KMS-11 (cell line): ENCODE data around the gene FBLIM1.
"Not testable (repeated sequence)": the region's sequence is repeated elsewhere in the genome, so short reads cannot be mapped to it uniquely, and the experiment has no call there.

Experiments used
- H2AFZ ChIP-seq: fragments of 200-600 bp; sonication (generic); 2 replicates; pipeline ENCODE4 v1.6.1; 2016; ENCODE audit warnings: antibody characterized with exemption, mixed run types, low read depth
- H3K27ac ChIP-seq: fragments of 200-600 bp; sonication (generic); 2 replicates; pipeline ENCODE4 v1.6.1; 2016; ENCODE audit warnings: mild to moderate bottlenecking, mixed run types
- H3K27me3 ChIP-seq: fragments of 200-600 bp; sonication (generic); 2 replicates; pipeline ENCODE4 v1.6.1; 2017; ENCODE audit warnings: mild to moderate bottlenecking, low read depth, mixed run types, moderate library complexity; ENCODE audit not compliant: insufficient read depth
- H3K36me3 ChIP-seq: fragments of 200-600 bp; sonication (generic); 2 replicates; pipeline ENCODE4 v1.6.1; 2017; ENCODE audit warnings: mild to moderate bottlenecking, mixed run types; ENCODE audit not compliant: insufficient read depth
- H3K4me1 ChIP-seq: fragments of 200-600 bp; sonication (generic); 2 replicates; pipeline ENCODE4 v1.6.1; 2016; ENCODE audit warnings: mild to moderate bottlenecking, low read depth, mixed run types; ENCODE audit not compliant: poor library complexity, severe bottlenecking
- H3K4me2 ChIP-seq: fragments of 200-600 bp; sonication (generic); 2 replicates; pipeline ENCODE4 v1.7.0; 2016; ENCODE audit warnings: mild to moderate bottlenecking, mixed run types
- H3K4me3 ChIP-seq: fragments of 200-600 bp; sonication (generic); IDR thresholded peaks from 2 replicates; pipeline ENCODE4 v1.6.1; 2017; ENCODE audit warnings: low read depth, low read length, mixed read lengths; ENCODE audit not compliant: insufficient read depth
- H3K79me2 ChIP-seq: fragments of 200-600 bp; sonication (generic); 2 replicates; pipeline ENCODE4 v1.6.1; 2016; ENCODE audit warnings: low read depth, mixed run types; ENCODE audit not compliant: insufficient read depth
- H3K9ac ChIP-seq: fragments of 200-600 bp; sonication (generic); 2 replicates; pipeline ENCODE4 v1.6.1; 2016; ENCODE audit warnings: mild to moderate bottlenecking, mixed run types
- H4K20me1 ChIP-seq: fragments of 200-600 bp; sonication (generic); 2 replicates; pipeline ENCODE4 v1.6.1; 2016; ENCODE audit warnings: mild to moderate bottlenecking, mixed run types; ENCODE audit not compliant: insufficient read depth
- CTCF ChIP-seq: fragments of 200-600 bp; sonication (generic); conservative IDR thresholded peaks from 2 replicates; pipeline ENCODE4 v1.6.1; 2017; ENCODE audit warnings: low read depth, mild to moderate bottlenecking, antibody characterized with exemption, low read length, moderate library complexity, mixed read lengths

Gene FBLIM1

GRCh38 chr1:15802234-15802965 is 43.8 kb downstream of the FBLIM1 start:
- H3K27me3 ChIP-seq: no peaks in the 10 kb centered on the region
- no peak overlapping the region for H3K4me3 ChIP-seq
- no peak overlapping the region for H2AFZ ChIP-seq
- no peak overlapping the region for H3K27ac ChIP-seq
- H3K4me1 ChIP-seq: peaks cover 16% of the 10 kb centered on the region
- H3K4me2 ChIP-seq: 0 out of 2 replicates have a peak overlapping the region, but pooled peaks have one; percentile 12
- H3K79me2 ChIP-seq: no peaks in the 10 kb centered on the region
- no peaks in the 10 kb centered on the region for H4K20me1 ChIP-seq
- no peak for TF ChIP-seq CTCF
- H3K36me3 ChIP-seq: no peaks in the 10 kb centered on the region
- H3K9ac ChIP-seq: no peak overlapping the region

- Histone ChIP-seq H3K36me3 (no peaks in the 10 kb centered on the region), H3K4me2 (no peak overlapping the region), H3K4me3 (no peak overlapping the region), H3K79me2 (no peaks in the 10 kb centered on the region), H4K20me1 (no peaks in the 10 kb centered on the region), H3K27me3 (no peaks in the 10 kb centered on the region), H3K27ac (no peak overlapping the region), H3K9ac (no peak overlapping the region), H2AFZ (no peak overlapping the region), H3K4me1 (peaks cover 16% of the 10 kb centered on the region)
- peak; percentile 39; the same call in 1 of the 2 replicates for TF ChIP-seq CTCF
Measured at GRCh38 chr1:15803380-15803779, 44.8 kb downstream of the FBLIM1 start.

- Histone ChIP-seq H3K4me2 (no peak overlapping the region), H3K4me3 (no peak overlapping the region), H3K27me3 (no peaks in the 10 kb centered on the region), H2AFZ (no peak overlapping the region), H3K27ac (no peak overlapping the region), H3K79me2 (no peaks in the 10 kb centered on the region), H3K9ac (no peak overlapping the region), H3K36me3 (no peaks in the 10 kb centered on the region), H4K20me1 (no peaks in the 10 kb centered on the region), H3K4me1 (peaks cover 12% of the 10 kb centered on the region)
- TF ChIP-seq CTCF: no peak
Measured at GRCh38 chr1:15804060-15804459, 45.5 kb downstream of the FBLIM1 start.

- H3K36me3 ChIP-seq: no peaks in the 10 kb centered on the region
- H3K27me3 ChIP-seq: no peaks in the 10 kb centered on the region
- H3K4me3 ChIP-seq: no peak overlapping the region
- H2AFZ ChIP-seq: no peak overlapping the region
- H4K20me1 ChIP-seq: no peaks in the 10 kb centered on the region
- H3K9ac ChIP-seq: no peak overlapping the region
- no peak overlapping the region for H3K27ac ChIP-seq
- no peak overlapping the region for H3K4me2 ChIP-seq
- peaks cover 10% of the 10 kb centered on the region for H3K4me1 ChIP-seq
- no peak for TF ChIP-seq CTCF
- no peaks in the 10 kb centered on the region for H3K79me2 ChIP-seq
Measured at GRCh38 chr1:15807121-15807520, 48.5 kb downstream of the FBLIM1 start.

DNA sequence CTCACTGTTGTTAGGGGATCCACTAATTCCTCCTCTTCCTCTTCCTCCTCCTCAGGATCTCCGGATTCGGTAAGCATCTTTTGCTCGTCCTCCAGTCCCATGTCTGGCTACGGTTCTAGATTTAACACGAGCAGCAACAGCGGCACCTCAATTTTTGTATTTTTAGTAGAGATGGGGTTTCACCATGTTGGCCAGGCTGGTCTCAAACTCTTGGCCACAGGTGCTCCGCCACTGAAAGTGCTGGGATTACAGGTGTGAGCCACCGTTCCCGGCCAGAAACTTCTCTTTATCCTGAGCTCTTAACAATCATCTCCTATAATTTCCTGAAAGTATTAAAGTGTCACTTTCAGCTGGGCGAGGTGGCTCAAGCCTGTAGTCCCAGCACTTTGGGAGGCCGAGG is 49.0 kb downstream of the FBLIM1 start, which contains the start of gene UQCRHL:
UQCRHL (minus strand) TSS at position 101 of the 400 bp plus-strand sequence; CDS start at position 101, 0 bp downstream.
- not testable (repeated sequence) for H3K27me3 ChIP-seq, H3K79me2 ChIP-seq, H4K20me1 ChIP-seq, H2AFZ ChIP-seq, H3K36me3 ChIP-seq, H3K9ac ChIP-seq, H3K27ac ChIP-seq, H3K4me3 ChIP-seq, H3K4me1 ChIP-seq, H3K4me2 ChIP-seq
